ENCODE results near the gene EGFL7. TPM values are rescaled to one million over a fixed set of nuclear protein-coding genes. Genes with fewer than 3 reads are reported as not detected.

EGFL7 gene
- total and polyA plus RNA-seq, 2 of the 13 experiments (the other 11 are each of a cell fraction or from before 2014, with no cell fraction given): 0.20 to 5.1 TPM

DNA sequence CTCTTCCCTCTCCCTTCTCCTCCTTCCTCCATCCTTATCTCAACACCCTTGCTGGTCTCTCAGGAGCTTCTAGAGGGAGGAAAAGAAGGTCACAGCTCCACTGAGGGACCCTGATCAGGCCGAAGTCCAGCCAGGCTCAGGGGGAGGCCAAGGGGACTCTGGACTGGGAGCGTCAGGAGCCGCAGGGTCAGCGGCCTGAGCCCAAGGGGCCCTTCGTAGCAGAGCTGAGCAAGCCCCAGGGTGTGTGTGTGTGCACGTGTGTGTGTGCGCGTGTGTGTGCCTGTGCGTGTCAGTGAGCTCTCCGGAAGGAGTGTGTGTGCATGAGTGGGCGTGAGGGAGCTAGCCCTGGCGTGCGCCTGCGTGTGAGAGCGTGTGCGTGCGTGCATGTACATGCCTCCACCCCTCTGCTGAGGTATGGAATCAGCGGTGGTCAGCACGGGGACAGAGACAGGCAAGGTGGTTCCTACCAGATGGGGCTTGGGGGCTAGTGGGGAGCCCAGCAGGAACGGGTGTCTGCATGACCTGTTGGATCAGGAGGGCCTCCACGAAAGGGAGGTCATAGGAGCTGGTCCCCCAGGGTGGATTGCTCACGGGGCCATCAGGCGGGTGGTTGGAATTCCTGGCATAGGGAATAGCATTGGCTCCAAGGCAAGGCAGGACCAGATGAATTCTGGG is 34.6 kb downstream of the EGFL7 start (continued):
- TF ChIP-seq, protein P1, sequence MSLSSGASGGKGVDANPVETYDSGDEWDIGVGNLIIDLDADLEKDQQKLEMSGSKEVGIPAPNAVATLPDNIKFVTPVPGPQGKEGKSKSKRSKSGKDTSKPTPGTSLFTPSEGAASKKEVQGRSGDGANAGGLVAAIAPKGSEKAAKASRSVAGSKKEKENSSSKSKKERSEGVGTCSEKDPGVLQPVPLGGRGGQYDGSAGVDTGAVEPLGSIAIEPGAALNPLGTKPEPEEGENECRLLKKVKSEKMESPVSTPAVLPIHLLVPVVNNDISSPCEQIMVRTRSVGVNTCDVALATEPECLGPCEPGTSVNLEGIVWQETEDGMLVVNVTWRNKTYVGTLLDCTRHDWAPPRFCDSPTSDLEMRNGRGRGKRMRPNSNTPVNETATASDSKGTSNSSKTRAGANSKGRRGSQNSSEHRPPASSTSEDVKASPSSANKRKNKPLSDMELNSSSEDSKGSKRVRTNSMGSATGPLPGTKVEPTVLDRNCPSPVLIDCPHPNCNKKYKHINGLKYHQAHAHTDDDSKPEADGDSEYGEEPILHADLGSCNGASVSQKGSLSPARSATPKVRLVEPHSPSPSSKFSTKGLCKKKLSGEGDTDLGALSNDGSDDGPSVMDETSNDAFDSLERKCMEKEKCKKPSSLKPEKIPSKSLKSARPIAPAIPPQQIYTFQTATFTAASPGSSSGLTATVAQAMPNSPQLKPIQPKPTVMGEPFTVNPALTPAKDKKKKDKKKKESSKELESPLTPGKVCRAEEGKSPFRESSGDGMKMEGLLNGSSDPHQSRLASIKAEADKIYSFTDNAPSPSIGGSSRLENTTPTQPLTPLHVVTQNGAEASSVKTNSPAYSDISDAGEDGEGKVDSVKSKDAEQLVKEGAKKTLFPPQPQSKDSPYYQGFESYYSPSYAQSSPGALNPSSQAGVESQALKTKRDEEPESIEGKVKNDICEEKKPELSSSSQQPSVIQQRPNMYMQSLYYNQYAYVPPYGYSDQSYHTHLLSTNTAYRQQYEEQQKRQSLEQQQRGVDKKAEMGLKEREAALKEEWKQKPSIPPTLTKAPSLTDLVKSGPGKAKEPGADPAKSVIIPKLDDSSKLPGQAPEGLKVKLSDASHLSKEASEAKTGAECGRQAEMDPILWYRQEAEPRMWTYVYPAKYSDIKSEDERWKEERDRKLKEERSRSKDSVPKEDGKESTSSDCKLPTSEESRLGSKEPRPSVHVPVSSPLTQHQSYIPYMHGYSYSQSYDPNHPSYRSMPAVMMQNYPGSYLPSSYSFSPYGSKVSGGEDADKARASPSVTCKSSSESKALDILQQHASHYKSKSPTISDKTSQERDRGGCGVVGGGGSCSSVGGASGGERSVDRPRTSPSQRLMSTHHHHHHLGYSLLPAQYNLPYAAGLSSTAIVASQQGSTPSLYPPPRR (CRISPR knock-in tag; IDR thresholded peaks at IDR 0.05; ENCODE audit: borderline replicate concordance): peak; percentile 64; the same call in 1 of the 2 replicates
- TF ChIP-seq, protein P2, sequence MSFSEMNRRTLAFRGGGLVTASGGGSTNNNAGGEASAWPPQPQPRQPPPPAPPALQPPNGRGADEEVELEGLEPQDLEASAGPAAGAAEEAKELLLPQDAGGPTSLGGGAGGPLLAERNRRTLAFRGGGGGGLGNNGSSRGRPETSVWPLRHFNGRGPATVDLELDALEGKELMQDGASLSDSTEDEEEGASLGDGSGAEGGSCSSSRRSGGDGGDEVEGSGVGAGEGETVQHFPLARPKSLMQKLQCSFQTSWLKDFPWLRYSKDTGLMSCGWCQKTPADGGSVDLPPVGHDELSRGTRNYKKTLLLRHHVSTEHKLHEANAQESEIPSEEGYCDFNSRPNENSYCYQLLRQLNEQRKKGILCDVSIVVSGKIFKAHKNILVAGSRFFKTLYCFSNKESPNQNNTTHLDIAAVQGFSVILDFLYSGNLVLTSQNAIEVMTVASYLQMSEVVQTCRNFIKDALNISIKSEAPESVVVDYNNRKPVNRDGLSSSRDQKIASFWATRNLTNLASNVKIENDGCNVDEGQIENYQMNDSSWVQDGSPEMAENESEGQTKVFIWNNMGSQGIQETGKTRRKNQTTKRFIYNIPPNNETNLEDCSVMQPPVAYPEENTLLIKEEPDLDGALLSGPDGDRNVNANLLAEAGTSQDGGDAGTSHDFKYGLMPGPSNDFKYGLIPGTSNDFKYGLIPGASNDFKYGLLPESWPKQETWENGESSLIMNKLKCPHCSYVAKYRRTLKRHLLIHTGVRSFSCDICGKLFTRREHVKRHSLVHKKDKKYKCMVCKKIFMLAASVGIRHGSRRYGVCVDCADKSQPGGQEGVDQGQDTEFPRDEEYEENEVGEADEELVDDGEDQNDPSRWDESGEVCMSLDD (CRISPR knock-in tag; IDR thresholded peaks at IDR 0.05; ENCODE audit: borderline replicate concordance): peak; percentile 58; the same call in 1 of the 2 replicates
- TF ChIP-seq, protein P3, sequence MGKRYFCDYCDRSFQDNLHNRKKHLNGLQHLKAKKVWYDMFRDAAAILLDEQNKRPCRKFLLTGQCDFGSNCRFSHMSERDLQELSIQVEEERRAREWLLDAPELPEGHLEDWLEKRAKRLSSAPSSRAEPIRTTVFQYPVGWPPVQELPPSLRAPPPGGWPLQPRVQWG (CRISPR knock-in tag; IDR thresholded peaks at IDR 0.05; ENCODE audit: borderline replicate concordance, low read depth): no peak
- peak; percentile 84 for TF ChIP-seq NR2F6 (IDR thresholded peaks at IDR 0.05)
- peak; percentile 78 for TF ChIP-seq NR2F6 (CRISPR knock-in tag; IDR thresholded peaks at IDR 0.05)
- TF ChIP-seq, protein P4, sequence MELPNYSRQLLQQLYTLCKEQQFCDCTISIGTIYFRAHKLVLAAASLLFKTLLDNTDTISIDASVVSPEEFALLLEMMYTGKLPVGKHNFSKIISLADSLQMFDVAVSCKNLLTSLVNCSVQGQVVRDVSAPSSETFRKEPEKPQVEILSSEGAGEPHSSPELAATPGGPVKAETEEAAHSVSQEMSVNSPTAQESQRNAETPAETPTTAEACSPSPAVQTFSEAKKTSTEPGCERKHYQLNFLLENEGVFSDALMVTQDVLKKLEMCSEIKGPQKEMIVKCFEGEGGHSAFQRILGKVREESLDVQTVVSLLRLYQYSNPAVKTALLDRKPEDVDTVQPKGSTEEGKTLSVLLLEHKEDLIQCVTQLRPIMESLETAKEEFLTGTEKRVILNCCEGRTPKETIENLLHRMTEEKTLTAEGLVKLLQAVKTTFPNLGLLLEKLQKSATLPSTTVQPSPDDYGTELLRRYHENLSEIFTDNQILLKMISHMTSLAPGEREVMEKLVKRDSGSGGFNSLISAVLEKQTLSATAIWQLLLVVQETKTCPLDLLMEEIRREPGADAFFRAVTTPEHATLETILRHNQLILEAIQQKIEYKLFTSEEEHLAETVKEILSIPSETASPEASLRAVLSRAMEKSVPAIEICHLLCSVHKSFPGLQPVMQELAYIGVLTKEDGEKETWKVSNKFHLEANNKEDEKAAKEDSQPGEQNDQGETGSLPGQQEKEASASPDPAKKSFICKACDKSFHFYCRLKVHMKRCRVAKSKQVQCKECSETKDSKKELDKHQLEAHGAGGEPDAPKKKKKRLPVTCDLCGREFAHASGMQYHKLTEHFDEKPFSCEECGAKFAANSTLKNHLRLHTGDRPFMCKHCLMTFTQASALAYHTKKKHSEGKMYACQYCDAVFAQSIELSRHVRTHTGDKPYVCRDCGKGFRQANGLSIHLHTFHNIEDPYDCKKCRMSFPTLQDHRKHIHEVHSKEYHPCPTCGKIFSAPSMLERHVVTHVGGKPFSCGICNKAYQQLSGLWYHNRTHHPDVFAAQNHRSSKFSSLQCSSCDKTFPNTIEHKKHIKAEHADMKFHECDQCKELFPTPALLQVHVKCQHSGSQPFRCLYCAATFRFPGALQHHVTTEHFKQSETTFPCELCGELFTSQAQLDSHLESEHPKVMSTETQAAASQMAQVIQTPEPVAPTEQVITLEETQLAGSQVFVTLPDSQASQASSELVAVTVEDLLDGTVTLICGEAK (IDR thresholded peaks at IDR 0.05): no peak
- TF ChIP-seq, protein P4 (CRISPR knock-in tag; IDR thresholded peaks at IDR 0.05): no peak
- TF ChIP-seq MEIS1 (CRISPR knock-in tag; IDR thresholded peaks at IDR 0.05; ENCODE audit: borderline replicate concordance): no peak
- no peak for TF ChIP-seq ZNF12 (CRISPR knock-in tag; IDR thresholded peaks at IDR 0.05)

All from HepG2 (cell line).